ENCODE measurements around the gene ZNF75A. TPM values are rescaled to one million over a fixed set of nuclear protein-coding genes. Genes with fewer than 3 reads are reported as not detected.
A peak's percentile ranks its signal among the peaks of the same experiment; 100 is the strongest.

The ZNF75A gene
- total and polyA plus RNA-seq, 9 of the 15 experiments (the other 6 are each of a cell fraction or from before 2014, with no cell fraction given): 7.2 to 24.5 (median 17.1) TPM

DNA sequence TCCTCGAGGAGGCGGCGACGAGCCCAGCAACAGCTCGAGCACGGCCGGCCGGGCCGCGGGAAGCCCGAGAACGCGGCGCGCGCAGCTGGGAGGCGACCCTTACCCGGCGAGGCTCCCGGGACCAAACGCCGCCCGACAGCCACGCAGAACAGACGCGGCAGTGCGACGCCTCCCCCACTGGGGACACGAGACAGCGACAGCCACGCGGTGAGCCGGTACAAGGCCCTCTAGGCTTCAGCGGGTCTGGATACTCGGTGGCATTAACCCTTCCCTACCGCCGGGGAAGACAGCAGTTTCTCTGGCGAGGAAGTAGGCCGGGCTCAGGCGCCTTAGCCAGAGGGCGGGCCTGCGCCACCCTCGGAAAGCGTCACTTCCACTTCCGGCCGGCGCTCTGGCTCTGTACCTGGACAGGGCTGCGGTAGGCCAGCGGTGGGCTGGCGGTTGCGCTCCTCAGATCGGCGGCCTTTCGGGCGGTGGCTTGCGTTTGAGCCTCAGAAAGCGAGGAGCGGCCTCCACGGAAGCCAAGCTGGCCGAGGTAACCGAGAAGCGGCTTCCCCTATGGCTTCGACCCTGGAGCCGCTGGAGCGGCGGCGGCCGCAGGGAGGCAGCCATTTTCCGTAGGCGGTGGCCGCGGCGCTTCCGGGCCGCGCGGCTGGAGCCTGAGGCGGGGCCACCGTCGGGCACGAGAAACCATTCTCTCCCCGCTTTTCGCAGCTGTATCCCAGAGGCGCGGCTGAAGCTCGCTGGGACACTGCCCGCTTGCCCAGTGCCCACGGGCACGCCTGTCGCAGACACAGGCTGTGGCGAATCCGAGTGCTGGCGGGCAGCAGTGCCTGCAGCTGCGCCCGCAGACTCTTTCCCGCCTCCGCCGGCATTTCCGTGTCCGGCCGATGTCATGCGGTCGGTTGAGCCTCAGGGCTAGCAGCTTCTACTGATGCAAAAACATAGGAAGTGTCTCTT lies at the start of gene ZNF75A, which contains the start of gene TIGD7 (continued):
- TF ChIP-seq, protein P1, sequence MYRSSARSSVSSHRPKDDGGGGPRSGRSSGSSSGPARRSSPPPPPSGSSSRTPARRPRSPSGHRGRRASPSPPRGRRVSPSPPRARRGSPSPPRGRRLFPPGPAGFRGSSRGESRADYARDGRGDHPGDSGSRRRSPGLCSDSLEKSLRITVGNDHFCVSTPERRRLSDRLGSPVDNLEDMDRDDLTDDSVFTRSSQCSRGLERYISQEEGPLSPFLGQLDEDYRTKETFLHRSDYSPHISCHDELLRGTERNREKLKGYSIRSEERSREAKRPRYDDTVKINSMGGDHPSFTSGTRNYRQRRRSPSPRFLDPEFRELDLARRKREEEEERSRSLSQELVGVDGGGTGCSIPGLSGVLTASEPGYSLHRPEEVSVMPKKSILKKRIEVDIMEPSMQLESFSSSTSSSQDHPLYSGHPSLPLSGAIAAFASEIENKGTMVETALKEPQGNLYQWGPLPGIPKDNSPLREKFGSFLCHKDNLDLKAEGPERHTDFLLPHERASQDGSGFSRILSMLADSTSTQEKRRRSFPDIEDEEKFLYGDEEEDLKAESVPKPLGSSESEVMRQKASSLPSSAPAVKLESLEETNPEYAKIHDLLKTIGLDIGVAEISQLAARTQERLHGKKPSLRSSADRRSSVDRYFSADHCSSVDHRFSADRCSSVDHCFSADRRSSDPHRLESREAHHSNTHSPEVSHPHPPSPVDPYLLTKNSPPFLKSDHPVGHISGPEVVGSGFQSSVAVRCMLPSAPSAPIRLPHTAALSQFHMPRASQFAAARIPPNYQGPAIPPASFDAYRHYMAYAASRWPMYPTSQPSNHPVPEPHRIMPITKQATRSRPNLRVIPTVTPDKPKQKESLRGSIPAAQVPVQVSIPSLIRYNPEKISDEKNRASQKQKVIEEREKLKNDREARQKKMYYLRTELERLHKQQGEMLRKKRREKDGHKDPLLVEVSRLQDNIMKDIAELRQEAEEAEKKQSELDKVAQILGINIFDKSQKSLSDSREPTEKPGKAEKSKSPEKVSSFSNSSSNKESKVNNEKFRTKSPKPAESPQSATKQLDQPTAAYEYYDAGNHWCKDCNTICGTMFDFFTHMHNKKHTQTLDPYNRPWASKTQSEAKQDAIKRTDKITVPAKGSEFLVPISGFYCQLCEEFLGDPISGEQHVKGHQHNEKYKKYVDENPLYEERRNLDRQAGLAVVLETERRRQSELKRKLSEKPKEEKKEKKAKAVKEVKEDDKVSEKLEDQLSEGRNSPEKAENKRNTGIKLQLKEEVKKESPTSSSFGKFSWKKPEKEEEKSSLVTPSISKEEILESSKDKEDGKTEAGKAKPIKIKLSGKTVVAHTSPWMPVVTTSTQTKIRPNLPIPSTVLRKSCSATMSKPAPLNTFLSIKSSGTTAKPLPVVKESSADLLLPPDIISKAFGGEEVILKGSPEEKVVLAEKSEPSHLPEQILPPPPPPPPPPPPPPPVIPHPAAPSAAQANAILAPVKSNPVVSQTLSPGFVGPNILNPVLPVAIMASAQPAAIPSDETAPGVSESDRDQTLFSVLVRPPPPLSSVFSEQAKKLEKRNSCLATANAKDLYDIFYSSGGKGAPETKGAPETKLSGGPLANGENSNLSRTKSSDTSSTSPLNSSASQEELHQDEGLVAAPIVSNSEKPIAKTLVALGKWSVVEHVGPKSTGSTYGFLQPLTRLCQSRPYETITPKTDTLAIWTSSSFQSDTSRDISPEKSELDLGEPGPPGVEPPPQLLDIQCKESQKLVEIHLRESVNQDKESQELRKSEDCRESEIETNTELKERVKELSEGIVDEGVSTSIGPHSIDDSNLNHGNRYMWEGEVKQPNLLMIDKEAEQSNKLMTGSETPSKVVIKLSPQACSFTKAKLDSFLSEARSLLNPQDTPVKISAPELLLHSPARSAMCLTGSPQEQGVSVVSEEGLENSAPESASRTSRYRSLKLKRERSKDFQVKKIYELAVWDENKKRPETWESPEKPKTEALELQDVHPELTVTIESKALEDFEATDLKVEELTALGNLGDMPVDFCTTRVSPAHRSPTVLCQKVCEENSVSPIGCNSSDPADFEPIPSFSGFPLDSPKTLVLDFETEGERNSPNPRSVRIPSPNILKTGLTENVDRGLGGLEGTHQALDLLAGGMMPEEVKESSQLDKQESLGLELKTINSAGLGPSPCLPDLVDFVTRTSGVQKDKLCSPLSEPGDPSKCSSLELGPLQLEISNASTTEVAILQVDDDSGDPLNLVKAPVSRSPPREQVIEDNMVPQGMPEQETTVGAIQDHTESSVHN (IDR thresholded peaks at IDR 0.05; ENCODE audit: borderline replicate concordance in 1 of 2, low read depth in 1 of 2): no peak
- TF ChIP-seq ZNF561 (CRISPR knock-in tag; conservative IDR thresholded peaks at IDR 0.05): no peak
- TF ChIP-seq BCL6 (CRISPR knock-in tag; IDR thresholded peaks at IDR 0.05): no peak
- TF ChIP-seq SMARCE1 (IDR thresholded peaks at IDR 0.05): no peak
- TF ChIP-seq, protein P2, sequence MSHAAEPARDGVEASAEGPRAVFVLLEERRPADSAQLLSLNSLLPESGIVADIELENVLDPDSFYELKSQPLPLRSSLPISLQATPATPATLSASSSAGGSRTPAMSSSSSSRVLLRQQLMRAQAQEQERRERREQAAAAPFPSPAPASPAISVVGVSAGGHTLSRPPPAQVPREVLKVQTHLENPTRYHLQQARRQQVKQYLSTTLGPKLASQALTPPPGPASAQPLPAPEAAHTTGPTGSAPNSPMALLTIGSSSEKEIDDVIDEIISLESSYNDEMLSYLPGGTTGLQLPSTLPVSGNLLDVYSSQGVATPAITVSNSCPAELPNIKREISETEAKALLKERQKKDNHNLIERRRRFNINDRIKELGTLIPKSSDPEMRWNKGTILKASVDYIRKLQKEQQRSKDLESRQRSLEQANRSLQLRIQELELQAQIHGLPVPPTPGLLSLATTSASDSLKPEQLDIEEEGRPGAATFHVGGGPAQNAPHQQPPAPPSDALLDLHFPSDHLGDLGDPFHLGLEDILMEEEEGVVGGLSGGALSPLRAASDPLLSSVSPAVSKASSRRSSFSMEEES (CRISPR knock-in tag; IDR thresholded peaks at IDR 0.05): no peak
- TF ChIP-seq NR2C2 (CRISPR knock-in tag; IDR thresholded peaks at IDR 0.05): peak; percentile 56
- TF ChIP-seq NR2C2 (tag; IDR thresholded peaks at IDR 0.05): peak; percentile 79
- TF ChIP-seq SRSF3 (IDR thresholded peaks at IDR 0.05; ENCODE audit: insufficient read depth, low read length): no peak
- TF ChIP-seq KLF1 (tag; IDR thresholded peaks at IDR 0.05): no peak
- TF ChIP-seq, protein P3, sequence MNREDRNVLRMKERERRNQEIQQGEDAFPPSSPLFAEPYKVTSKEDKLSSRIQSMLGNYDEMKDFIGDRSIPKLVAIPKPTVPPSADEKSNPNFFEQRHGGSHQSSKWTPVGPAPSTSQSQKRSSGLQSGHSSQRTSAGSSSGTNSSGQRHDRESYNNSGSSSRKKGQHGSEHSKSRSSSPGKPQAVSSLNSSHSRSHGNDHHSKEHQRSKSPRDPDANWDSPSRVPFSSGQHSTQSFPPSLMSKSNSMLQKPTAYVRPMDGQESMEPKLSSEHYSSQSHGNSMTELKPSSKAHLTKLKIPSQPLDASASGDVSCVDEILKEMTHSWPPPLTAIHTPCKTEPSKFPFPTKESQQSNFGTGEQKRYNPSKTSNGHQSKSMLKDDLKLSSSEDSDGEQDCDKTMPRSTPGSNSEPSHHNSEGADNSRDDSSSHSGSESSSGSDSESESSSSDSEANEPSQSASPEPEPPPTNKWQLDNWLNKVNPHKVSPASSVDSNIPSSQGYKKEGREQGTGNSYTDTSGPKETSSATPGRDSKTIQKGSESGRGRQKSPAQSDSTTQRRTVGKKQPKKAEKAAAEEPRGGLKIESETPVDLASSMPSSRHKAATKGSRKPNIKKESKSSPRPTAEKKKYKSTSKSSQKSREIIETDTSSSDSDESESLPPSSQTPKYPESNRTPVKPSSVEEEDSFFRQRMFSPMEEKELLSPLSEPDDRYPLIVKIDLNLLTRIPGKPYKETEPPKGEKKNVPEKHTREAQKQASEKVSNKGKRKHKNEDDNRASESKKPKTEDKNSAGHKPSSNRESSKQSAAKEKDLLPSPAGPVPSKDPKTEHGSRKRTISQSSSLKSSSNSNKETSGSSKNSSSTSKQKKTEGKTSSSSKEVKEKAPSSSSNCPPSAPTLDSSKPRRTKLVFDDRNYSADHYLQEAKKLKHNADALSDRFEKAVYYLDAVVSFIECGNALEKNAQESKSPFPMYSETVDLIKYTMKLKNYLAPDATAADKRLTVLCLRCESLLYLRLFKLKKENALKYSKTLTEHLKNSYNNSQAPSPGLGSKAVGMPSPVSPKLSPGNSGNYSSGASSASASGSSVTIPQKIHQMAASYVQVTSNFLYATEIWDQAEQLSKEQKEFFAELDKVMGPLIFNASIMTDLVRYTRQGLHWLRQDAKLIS (CRISPR knock-in tag; IDR thresholded peaks at IDR 0.05): peak; percentile 35; the same call in 1 of the 2 replicates
- TF ChIP-seq, protein P4, sequence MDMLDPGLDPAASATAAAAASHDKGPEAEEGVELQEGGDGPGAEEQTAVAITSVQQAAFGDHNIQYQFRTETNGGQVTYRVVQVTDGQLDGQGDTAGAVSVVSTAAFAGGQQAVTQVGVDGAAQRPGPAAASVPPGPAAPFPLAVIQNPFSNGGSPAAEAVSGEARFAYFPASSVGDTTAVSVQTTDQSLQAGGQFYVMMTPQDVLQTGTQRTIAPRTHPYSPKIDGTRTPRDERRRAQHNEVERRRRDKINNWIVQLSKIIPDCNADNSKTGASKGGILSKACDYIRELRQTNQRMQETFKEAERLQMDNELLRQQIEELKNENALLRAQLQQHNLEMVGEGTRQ (CRISPR knock-in tag; IDR thresholded peaks at IDR 0.05): 0 out of 2 replicates have a peak, but pooled peaks have one; percentile 27
